Karpas-422 (cell line): ENCODE results near the gene ATP2A2. TPM values are rescaled to one million over a fixed set of nuclear protein-coding genes. Genes with fewer than 3 reads are reported as not detected.
A peak's percentile ranks its signal among the peaks of the same experiment; 100 is the strongest.
"Not testable (repeated sequence)": the region's sequence is repeated elsewhere in the genome, so short reads cannot be mapped to it uniquely, and the experiment has no call there.

Source experiments
- DNase-seq: peaks from one replicate; pipeline ENCODE4 v3.0.0-alpha.2; 2015
- H2AFZ ChIP-seq: fragments of 200-600 bp; sonication (generic); 2 replicates; pipeline ENCODE4 v1.6.1; 2014; ENCODE audit warnings: antibody characterized with exemption, low read length, mixed read lengths
- H3K27ac ChIP-seq: fragments of 200-600 bp; sonication (generic); 2 replicates; pipeline ENCODE4 v1.5.1; 2014; ENCODE audit warnings: mild to moderate bottlenecking, low read length, moderate library complexity
- H3K27me3 ChIP-seq: fragments of 200-600 bp; sonication (generic); 2 replicates; pipeline ENCODE4 v1.6.1; 2014; ENCODE audit warnings: low read length, mixed read lengths
- H3K36me3 ChIP-seq: fragments of 200-600 bp; sonication (generic); 2 replicates; pipeline ENCODE4 v1.6.1; 2014; ENCODE audit warnings: low read length, mixed read lengths; ENCODE audit not compliant: insufficient read depth
- H3K4me1 ChIP-seq: fragments of 200-600 bp; sonication (generic); 2 replicates; pipeline ENCODE4 v1.6.1; 2014; ENCODE audit warnings: mild to moderate bottlenecking, low read length, mixed read lengths
- H3K4me2 ChIP-seq: fragments of 200-600 bp; sonication (generic); 2 replicates; pipeline ENCODE4 v1.6.1; 2014; ENCODE audit warnings: low read length, low read depth, mild to moderate bottlenecking; ENCODE audit not compliant: poor library complexity, severe bottlenecking
- H3K4me3 ChIP-seq: fragments of 200-600 bp; sonication (generic); 2 replicates; pipeline ENCODE4 v1.5.1; 2014; ENCODE audit warnings: mild to moderate bottlenecking, antibody characterized with exemption, low read length, mixed read lengths
- H3K79me2 ChIP-seq: fragments of 200-600 bp; sonication (generic); 2 replicates; pipeline ENCODE4 v1.6.1; 2014; ENCODE audit warnings: mild to moderate bottlenecking, low read length, mixed read lengths
- H3K9ac ChIP-seq: fragments of 200-600 bp; sonication (generic); 2 replicates; pipeline ENCODE4 v1.6.0; 2014; ENCODE audit warnings: low read length
- H3K9me2 ChIP-seq: fragments of 200-600 bp; sonication (generic), shearing (Covaris generic); replicated peaks from 2 replicates; pipeline ENCODE4 v1.6.0; 2014; ENCODE audit warnings: mild to moderate bottlenecking, low read length, moderate library complexity; ENCODE audit not compliant: insufficient read depth
- H3K9me3 ChIP-seq: fragments of 300-700, 200-600 bp; sonication (generic); 2 replicates; pipeline ENCODE4 v1.6.1; 2014; ENCODE audit warnings: low read length, mixed read lengths
- H4K20me1 ChIP-seq: fragments of 200-600 bp; sonication (generic); 2 replicates; pipeline ENCODE4 v1.6.1; 2014; ENCODE audit warnings: mild to moderate bottlenecking, antibody characterized with exemption, low read length, low read depth; ENCODE audit not compliant: insufficient read depth
- total RNA-seq: library from RNA; depleted of rRNA; stranded (reverse); fragments of >200 nt; shearing (Covaris generic); gene quantifications from 2 replicates; pipeline ENCODE4 v1.2.3, GENCODE V29; 2014; ENCODE audit warnings: low replicate concordance

Gene ATP2A2
- total RNA-seq, 1 experiment from 2014 or later: 88.5 TPM

DNA sequence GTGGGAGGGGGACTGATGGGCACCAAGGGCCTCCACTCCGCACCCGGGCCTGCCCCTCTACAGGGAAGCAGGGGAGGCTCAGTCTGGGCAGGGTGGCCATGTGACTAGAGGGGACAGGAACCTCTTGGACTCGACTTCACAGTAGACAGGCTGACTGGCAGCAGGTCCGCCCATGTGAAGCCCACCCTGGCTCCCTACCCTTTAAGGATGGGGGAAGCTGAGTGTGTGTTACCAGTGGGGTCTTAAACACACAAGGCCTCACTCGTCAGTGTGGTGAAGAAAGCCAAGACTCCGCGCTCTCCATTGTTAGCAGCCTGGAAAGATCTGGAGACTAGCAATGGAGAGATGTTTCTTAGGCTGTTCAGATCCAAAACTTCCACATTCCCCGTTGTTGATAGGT lies 70.1 kb downstream of the ATP2A2 start:
- no peak overlapping the region for H3K4me2 ChIP-seq
- H3K27ac ChIP-seq: no peak overlapping the region
- H3K4me3 ChIP-seq: no peak overlapping the region
- H3K79me2 ChIP-seq: no peaks in the 10 kb centered on the region
- H4K20me1 ChIP-seq: no peaks in the 10 kb centered on the region
- no peak overlapping the region for H2AFZ ChIP-seq
- H3K36me3 ChIP-seq: peaks cover 46% of the 10 kb centered on the region; the same call in 1 of the 2 replicates
- H3K9me3 ChIP-seq: no peaks in the 10 kb centered on the region
- no peaks in the 10 kb centered on the region for H3K4me1 ChIP-seq
- H3K27me3 ChIP-seq: no peaks in the 10 kb centered on the region
- no peak overlapping the region for H3K9ac ChIP-seq
- DNase-seq: no peak
- H3K9me2 ChIP-seq: no peaks in the 10 kb centered on the region

DNA sequence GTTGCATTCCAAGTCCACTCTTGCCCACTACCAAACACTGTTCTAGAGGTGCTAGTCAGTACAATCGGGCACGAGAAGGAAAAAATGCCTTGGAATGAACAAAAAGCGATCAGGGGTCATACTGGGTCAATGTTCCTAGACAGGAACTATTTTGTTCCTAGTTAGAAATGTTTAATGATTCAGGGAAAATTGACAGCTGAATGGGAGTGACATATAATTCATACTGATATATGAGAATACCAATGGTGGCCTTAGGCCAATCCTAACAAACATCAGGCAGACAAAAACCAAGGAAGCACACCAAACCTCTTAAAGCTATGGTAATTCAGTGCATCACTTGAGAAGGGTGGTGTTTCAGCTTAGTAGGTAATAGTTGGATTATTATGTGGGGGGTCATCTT lies 71.4 kb downstream of the ATP2A2 start:
- H3K4me3 ChIP-seq: no peak overlapping the region
- H2AFZ ChIP-seq: no peak overlapping the region
- H3K9ac ChIP-seq: no peak overlapping the region
- H3K27ac ChIP-seq: no peak overlapping the region
- H3K9me2 ChIP-seq: no peaks in the 10 kb centered on the region
- H4K20me1 ChIP-seq: no peaks in the 10 kb centered on the region
- H3K79me2 ChIP-seq: no peaks in the 10 kb centered on the region
- no peak overlapping the region for H3K4me2 ChIP-seq
- no peak for DNase-seq
- H3K4me1 ChIP-seq: no peaks in the 10 kb centered on the region
- no peaks in the 10 kb centered on the region for H3K27me3 ChIP-seq
- H3K36me3 ChIP-seq: peaks cover 36% of the 10 kb centered on the region; the same call in 1 of the 2 replicates
- no peaks in the 10 kb centered on the region for H3K9me3 ChIP-seq

DNA sequence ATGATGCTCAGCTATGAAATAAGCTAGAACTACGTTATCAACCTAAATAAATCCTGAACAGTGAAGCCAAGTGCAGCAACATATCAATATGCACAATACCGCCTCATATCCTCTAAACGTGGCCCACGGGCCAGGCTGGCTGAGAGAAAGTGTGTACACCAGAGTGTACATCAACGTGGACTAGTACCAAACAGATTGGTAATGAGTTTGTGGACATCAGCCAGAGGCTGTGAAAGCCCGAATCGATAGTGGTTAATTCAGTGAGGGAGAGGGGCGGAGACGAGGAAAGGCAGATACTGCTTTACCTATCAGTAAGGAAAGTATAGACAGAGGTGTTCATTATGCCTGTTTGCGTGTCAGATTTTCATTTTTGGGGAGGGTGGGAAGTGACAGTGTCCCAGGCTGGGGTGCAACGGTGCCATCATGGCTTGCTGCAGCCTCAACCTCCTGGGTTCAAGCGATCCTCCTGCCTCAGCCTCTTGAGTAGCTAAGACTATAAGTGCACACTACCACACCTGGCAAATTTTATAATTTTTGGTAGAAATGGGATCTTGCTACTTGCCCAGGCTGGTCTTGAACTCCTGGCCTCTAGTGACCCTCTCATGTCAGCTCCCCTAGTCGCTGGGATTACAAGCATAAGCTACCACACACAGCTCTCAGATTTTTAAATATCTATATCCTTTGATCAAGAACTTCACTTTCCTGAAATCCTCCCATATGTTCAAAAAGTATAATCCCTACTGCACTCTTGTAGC lies 72.3 kb downstream of the ATP2A2 start:
- H3K9me3 ChIP-seq: no peaks in the 10 kb centered on the region
- no peaks in the 10 kb centered on the region for H3K27me3 ChIP-seq
- no peak overlapping the region for H2AFZ ChIP-seq
- no peaks in the 10 kb centered on the region for H3K79me2 ChIP-seq
- no peak overlapping the region for H3K27ac ChIP-seq
- H4K20me1 ChIP-seq: no peaks in the 10 kb centered on the region
- no peak overlapping the region for H3K9ac ChIP-seq
- no peak overlapping the region for H3K4me3 ChIP-seq
- H3K9me2 ChIP-seq: no peaks in the 10 kb centered on the region
- DNase-seq: no peak
- H3K4me1 ChIP-seq: no peaks in the 10 kb centered on the region
- H3K36me3 ChIP-seq: peaks cover 26% of the 10 kb centered on the region; the same call in 1 of the 2 replicates
- no peak overlapping the region for H3K4me2 ChIP-seq

DNA sequence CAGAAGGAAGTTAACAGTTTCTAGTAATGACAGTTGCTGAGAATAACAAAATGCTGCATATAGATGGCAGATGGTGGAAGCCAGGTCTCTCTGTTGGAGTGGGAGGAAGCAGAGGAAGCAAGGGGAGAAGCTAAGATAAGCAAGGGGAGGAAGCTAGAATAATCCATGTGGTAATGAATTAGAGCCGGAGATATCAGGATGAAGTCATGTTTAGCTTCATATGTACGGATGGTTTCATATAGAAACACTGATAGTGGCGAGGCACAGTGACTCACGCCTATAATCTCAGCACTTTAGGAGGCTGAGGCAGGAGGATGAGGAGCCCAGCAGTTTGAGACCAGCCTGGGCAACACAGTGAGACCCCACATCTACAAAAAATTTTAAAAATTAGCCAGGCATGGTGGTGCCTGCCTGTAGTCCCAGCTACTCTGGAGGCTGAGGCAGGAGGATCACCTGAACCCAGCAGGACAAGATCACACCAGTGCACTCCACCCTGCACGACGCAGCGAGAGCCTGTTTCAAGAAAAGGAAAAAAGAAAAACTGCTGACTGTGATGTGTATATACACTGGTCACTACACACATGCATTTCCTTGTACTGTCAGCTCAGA lies 73.2 kb downstream of the ATP2A2 start:
- H3K79me2 ChIP-seq: no peaks in the 10 kb centered on the region
- H3K27me3 ChIP-seq: no peaks in the 10 kb centered on the region
- no peak overlapping the region for H3K4me2 ChIP-seq
- H2AFZ ChIP-seq: no peak overlapping the region
- DNase-seq: no peak
- peaks cover 17% of the 10 kb centered on the region; the same call in 1 of the 2 replicates for H3K36me3 ChIP-seq
- H4K20me1 ChIP-seq: no peaks in the 10 kb centered on the region
- H3K4me3 ChIP-seq: no peak overlapping the region
- H3K9ac ChIP-seq: no peak overlapping the region
- H3K27ac ChIP-seq: no peak overlapping the region
- no peaks in the 10 kb centered on the region for H3K9me2 ChIP-seq
- H3K4me1 ChIP-seq: no peaks in the 10 kb centered on the region
- no peaks in the 10 kb centered on the region for H3K9me3 ChIP-seq

DNA sequence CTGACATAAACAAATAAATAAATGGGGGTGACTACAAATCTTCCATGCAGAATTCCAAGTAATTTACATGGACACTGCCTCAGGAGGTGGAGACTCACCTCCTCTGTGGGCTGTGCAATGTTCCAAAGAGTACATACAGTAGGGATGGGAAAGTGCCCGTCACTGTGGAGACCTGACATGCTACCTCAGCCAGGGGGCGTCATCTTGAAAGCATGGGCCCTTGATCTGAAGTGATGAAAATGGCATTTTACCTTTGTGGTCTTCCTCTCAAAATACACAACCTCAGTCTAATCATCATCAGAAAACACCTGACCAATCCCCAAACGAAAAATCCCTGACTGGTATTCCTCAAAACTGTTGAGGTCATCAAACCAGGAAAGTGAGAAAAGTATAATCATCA lies 74.0 kb downstream of the ATP2A2 start:
- H2AFZ ChIP-seq: no peak overlapping the region
- H3K9me2 ChIP-seq: no peaks in the 10 kb centered on the region
- peaks cover 17% of the 10 kb centered on the region; the same call in 1 of the 2 replicates for H3K36me3 ChIP-seq
- H3K9ac ChIP-seq: no peak overlapping the region
- H3K4me3 ChIP-seq: no peak overlapping the region
- no peaks in the 10 kb centered on the region for H3K4me1 ChIP-seq
- no peak overlapping the region for H3K27ac ChIP-seq
- no peaks in the 10 kb centered on the region for H4K20me1 ChIP-seq
- no peaks in the 10 kb centered on the region for H3K9me3 ChIP-seq
- no peaks in the 10 kb centered on the region for H3K27me3 ChIP-seq
- peak; percentile 74 for DNase-seq
- H3K4me2 ChIP-seq: no peak overlapping the region
- H3K79me2 ChIP-seq: no peaks in the 10 kb centered on the region

DNA sequence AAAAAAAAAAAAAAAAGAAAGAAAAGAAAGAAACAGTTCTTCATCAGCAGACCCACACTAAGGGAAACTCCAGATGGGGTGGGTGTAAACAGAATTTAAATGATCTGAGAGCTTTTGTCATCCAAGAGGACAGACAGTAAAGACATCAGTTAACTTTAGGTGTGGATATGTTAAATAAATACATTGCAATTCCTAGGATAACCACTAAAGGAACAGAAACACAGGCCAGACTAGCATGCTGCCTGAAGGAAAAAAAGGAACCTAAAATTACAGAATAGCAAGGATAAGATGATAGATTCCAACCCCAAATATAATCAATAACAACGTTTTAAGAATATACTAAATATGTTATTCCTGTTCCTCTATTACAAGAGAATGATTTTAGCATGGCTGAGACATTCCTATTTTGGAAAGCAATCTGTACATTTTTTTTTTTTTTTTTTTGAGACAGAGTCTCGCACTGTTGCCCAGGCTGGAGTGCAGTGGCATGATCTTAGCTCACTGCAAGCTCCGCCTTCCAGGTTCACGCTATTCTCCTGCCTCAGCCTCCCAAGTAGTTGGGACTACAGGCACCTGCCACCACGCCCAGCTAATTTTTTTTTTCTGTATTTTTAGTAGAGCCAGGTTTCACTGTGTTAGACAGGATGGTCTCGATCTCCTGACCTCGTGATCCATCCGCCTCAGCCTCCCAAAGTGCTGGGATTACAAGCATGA lies 77.5 kb downstream of the ATP2A2 start:
- not testable (repeated sequence) for H3K9ac ChIP-seq, H3K4me1 ChIP-seq, H3K4me3 ChIP-seq, H2AFZ ChIP-seq, H3K4me2 ChIP-seq, H3K36me3 ChIP-seq, H3K79me2 ChIP-seq, H3K27ac ChIP-seq, H3K9me2 ChIP-seq, H3K27me3 ChIP-seq, H4K20me1 ChIP-seq, H3K9me3 ChIP-seq
- peak; percentile 64 for DNase-seq

DNA sequence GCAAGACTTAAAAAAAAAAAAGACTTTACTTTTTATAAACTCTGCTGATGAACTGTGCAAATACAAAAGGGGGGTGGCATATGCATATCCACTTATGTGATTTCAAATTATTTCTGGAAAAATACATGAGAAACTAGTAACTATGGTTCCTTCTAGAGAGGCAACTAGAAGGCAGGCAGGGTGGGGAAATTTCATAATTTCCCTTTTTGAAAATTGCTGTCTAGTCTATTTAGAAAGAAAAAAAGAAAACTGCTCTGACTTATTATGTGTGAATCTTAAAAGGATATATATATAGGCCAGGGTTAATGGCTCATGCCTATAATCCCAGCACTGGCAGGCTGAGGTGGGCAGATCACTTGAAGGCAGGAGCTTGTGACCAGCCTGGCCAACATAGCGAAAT lies 80.2 kb downstream of the ATP2A2 start:
- H3K9me2 ChIP-seq: no peaks in the 10 kb centered on the region
- no peaks in the 10 kb centered on the region for H4K20me1 ChIP-seq
- no peaks in the 10 kb centered on the region for H3K79me2 ChIP-seq
- H3K36me3 ChIP-seq: no peaks in the 10 kb centered on the region
- no peak overlapping the region for H2AFZ ChIP-seq
- no peak overlapping the region for H3K9ac ChIP-seq
- H3K4me1 ChIP-seq: no peaks in the 10 kb centered on the region
- DNase-seq: no peak
- H3K4me3 ChIP-seq: no peak overlapping the region
- no peaks in the 10 kb centered on the region for H3K9me3 ChIP-seq
- H3K27me3 ChIP-seq: no peaks in the 10 kb centered on the region
- H3K4me2 ChIP-seq: no peak overlapping the region
- no peak overlapping the region for H3K27ac ChIP-seq
